Neural cell (in vitro differentiated cells): ENCODE data around the gene CCDC191. TPM values are rescaled to one million over a fixed set of nuclear protein-coding genes. Genes with fewer than 3 reads are reported as not detected.

ENCODE experiments used
- H2AFZ ChIP-seq: fragments of 200-600, 300-800 bp; sonication (generic), shearing (Covaris generic); 2 replicates; pipeline ENCODE4 v1.6.0; 2014; ENCODE audit warnings: low read depth, mild to moderate bottlenecking, antibody characterized with exemption, low read length, moderate library complexity
- H3F3A ChIP-seq: fragments of 200-600 bp; shearing (Covaris generic); 2 replicates; pipeline ENCODE4 v1.6.1; 2016; ENCODE audit warnings: mild to moderate bottlenecking, moderate library complexity, mixed read lengths, antibody characterized with exemption, low read length; ENCODE audit not compliant: insufficient read depth, poor library complexity, severe bottlenecking
- H3K27ac ChIP-seq: fragments of 200-600, 300-800 bp; sonication (generic), shearing (Covaris generic); 2 replicates; pipeline ENCODE4 v1.5.1; 2014; ENCODE audit warnings: mild to moderate bottlenecking, low read length, moderate library complexity
- H3K27me3 ChIP-seq: fragments of 300-800, 200-600 bp; sonication (generic), shearing (Covaris generic); 2 replicates; pipeline ENCODE4 v1.6.0; 2014; ENCODE audit warnings: mild to moderate bottlenecking, low read depth, low read length, moderate library complexity; ENCODE audit not compliant: insufficient read depth
- H3K36me3 ChIP-seq: fragments of 300-800, 200-600 bp; sonication (generic), shearing (Covaris generic); 2 replicates; pipeline ENCODE4 v1.5.1; 2014; ENCODE audit warnings: mild to moderate bottlenecking, antibody characterized with exemption, low read length, moderate library complexity; ENCODE audit not compliant: insufficient read depth
- H3K4me2 ChIP-seq: fragments of 300-800, 200-600 bp; sonication (generic), shearing (Covaris generic); 2 replicates; pipeline ENCODE4 v1.6.0; 2014; ENCODE audit warnings: mild to moderate bottlenecking, low read length
- H3K4me3 ChIP-seq: fragments of 300-800, 200-600 bp; sonication (generic), shearing (Covaris generic); 2 replicates; pipeline ENCODE4 v1.5.1; 2014; ENCODE audit warnings: mild to moderate bottlenecking, low read length, moderate library complexity
- H3K79me2 ChIP-seq: fragments of 200-600 bp; shearing (Covaris generic); replicated peaks from 2 replicates; pipeline ENCODE4 v1.6.0; 2014; ENCODE audit warnings: mild to moderate bottlenecking, low read length, moderate library complexity; ENCODE audit not compliant: insufficient read depth
- H3K9ac ChIP-seq: fragments of 300-800, 200-600 bp; sonication (generic), shearing (Covaris generic); 2 replicates; pipeline ENCODE4 v1.6.1; 2016; ENCODE audit warnings: mild to moderate bottlenecking, low read length, mixed read lengths
- H3K9me2 ChIP-seq: fragments of 200-600 bp; shearing (Covaris generic); 2 replicates; pipeline ENCODE4 v1.6.1; 2016; ENCODE audit warnings: mild to moderate bottlenecking, low read length, mixed read lengths; ENCODE audit not compliant: insufficient read depth
- H3K9me3 ChIP-seq: fragments of 200-600, 300-800 bp; sonication (generic), shearing (Covaris generic); 2 replicates; pipeline ENCODE4 v1.6.1; 2016; ENCODE audit warnings: mild to moderate bottlenecking, mixed run types, low read length, moderate library complexity, mixed read lengths
- H4K20me1 ChIP-seq: fragments of 200-600 bp; shearing (Covaris generic); 2 replicates; pipeline ENCODE4 v1.6.1; 2016; ENCODE audit warnings: mild to moderate bottlenecking, mixed run types; ENCODE audit not compliant: insufficient read depth
- CTCF ChIP-seq: fragments of 450-650 bp; IDR thresholded peaks from 2 replicates; pipeline ENCODE4 v1.5.1; 2014; ENCODE audit warnings: antibody characterized with exemption, mild to moderate bottlenecking, moderate library complexity; ENCODE audit not compliant: poor library complexity, severe bottlenecking
- EP300 ChIP-seq: fragments of 450-650 bp; conservative IDR thresholded peaks from 2 replicates; pipeline ENCODE4 v1.6.1; 2014; ENCODE audit warnings: antibody characterized with exemption, mild to moderate bottlenecking, moderate library complexity; ENCODE audit not compliant: poor library complexity, severe bottlenecking
- EZH2 ChIP-seq: fragments of 200-600, 300-800 bp; shearing (Covaris generic), sonication (generic); IDR thresholded peaks from 2 replicates; pipeline ENCODE4 v1.6.1; 2014; ENCODE audit warnings: antibody characterized with exemption, low read length, borderline replicate concordance, mild to moderate bottlenecking; ENCODE audit not compliant: insufficient read depth, poor library complexity, severe bottlenecking
- MXI1 ChIP-seq: fragments of 450-650 bp; conservative IDR thresholded peaks from 2 replicates; pipeline ENCODE4 v1.6.1; 2014; ENCODE audit warnings: antibody characterized with exemption, mild to moderate bottlenecking; ENCODE audit not compliant: poor library complexity, severe bottlenecking
- POLR2AphosphoS5 ChIP-seq: IDR thresholded peaks from 2 replicates; pipeline ENCODE4 v1.6.1; 2012
- RAD21 ChIP-seq: fragments of 450-650 bp; conservative IDR thresholded peaks from 2 replicates; pipeline ENCODE4 v1.6.1; 2014; ENCODE audit warnings: antibody characterized with exemption, mild to moderate bottlenecking, moderate library complexity
- REST ChIP-seq: IDR thresholded peaks from 2 replicates; pipeline ENCODE4 v1.6.1; 2012; ENCODE audit warnings: borderline replicate concordance
- SMC3 ChIP-seq: fragments of 450-650 bp; conservative IDR thresholded peaks from 2 replicates; pipeline ENCODE4 v1.6.1; 2014; ENCODE audit warnings: antibody characterized with exemption, mild to moderate bottlenecking, moderate library complexity; ENCODE audit not compliant: poor library complexity
- TAF1 ChIP-seq: IDR thresholded peaks from 2 replicates; pipeline ENCODE4 v1.6.1; 2012; ENCODE audit warnings: low read depth
- polyA plus RNA-seq: library from polyadenylated mRNA; depleted of rRNA; stranded (reverse); fragments of >200 nt; gene quantifications from 2 replicates; pipeline ENCODE4 v1.2.3, GENCODE V29; 2014

CCDC191 gene
- polyA plus RNA-seq, 1 donor from 2014 or later = 14.9 TPM

GRCh38 chr3:114052216-114052615 is 4.1 kb downstream of the CCDC191 start:
- H3K9me3 ChIP-seq = no peaks in the 10 kb centered on the region
- H3K9me2 ChIP-seq = no peaks in the 10 kb centered on the region
- H3K79me2 ChIP-seq = peaks cover 11% of the 10 kb centered on the region
- H2AFZ ChIP-seq = no peak overlapping the region
- no peak overlapping the region for H3K9ac ChIP-seq
- no peaks in the 10 kb centered on the region for H3K27me3 ChIP-seq
- TF ChIP-seq EP300 = no peak
- TF ChIP-seq REST = no peak
- no peak for TF ChIP-seq TAF1
- no peak for TF ChIP-seq SMC3
- TF ChIP-seq MXI1 = no peak
- TF ChIP-seq POLR2AphosphoS5 = no peak
- no peak for TF ChIP-seq CTCF
- TF ChIP-seq EZH2 = no peak
- TF ChIP-seq RAD21 = no peak
- no peaks in the 10 kb centered on the region for H3K36me3 ChIP-seq
- no peaks in the 10 kb centered on the region for H3F3A ChIP-seq
- no peak overlapping the region for H3K4me3 ChIP-seq
- no peak overlapping the region for H3K4me2 ChIP-seq
- H3K27ac ChIP-seq = no peak overlapping the region
- no peaks in the 10 kb centered on the region for H4K20me1 ChIP-seq

GRCh38 chr3:114043205-114043604 is 13.1 kb downstream of the CCDC191 start:
- Histone ChIP-seq H3K4me3 (no peak overlapping the region), H4K20me1 (no peaks in the 10 kb centered on the region), H3K27me3 (no peaks in the 10 kb centered on the region), H2AFZ (no peak overlapping the region), H3K27ac (no peak overlapping the region), H3K79me2 (no peaks in the 10 kb centered on the region), H3F3A (no peaks in the 10 kb centered on the region), H3K9me3 (no peaks in the 10 kb centered on the region), H3K36me3 (no peaks in the 10 kb centered on the region), H3K4me2 (no peak overlapping the region), H3K9me2 (no peaks in the 10 kb centered on the region), H3K9ac (no peak overlapping the region)
- no peak for TF ChIP-seq SMC3
- TF ChIP-seq CTCF = no peak
- TF ChIP-seq RAD21 = no peak
- TF ChIP-seq TAF1 = no peak
